Non-pigmented ciliary epithelial cell (primary cell): ENCODE results near the gene LHCGR.

ENCODE experiments used
- DNase-seq: peaks from one replicate; pipeline ENCODE4 v3.0.0-alpha.2; 2010; ENCODE audit warnings: low read depth

Gene LHCGR

DNA sequence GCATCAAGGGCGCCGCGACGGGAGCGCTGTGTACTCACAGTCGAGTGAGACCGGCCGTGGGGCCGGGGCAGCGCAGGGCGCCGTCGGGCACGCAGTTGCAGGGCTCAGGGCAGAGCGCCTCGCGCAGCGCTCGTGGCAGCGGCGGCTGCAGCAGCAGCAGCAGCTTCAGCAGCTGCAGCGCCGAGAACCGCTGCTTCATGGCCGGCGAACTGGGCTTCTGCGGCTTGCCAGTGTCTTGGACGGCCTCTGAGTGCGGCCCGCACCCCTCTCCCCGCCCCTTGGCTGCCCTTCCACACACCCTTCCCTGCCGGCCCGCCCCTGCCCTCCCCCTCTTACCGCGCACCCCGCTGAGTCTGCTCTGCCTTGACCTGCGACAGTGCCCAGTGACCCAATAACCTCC is at the start of gene LHCGR:
LHCGR (minus strand) TSS at position 252 of the 400 bp plus-strand sequence; CDS start at position 199, 53 bp downstream.
- no peak for DNase-seq

DNA sequence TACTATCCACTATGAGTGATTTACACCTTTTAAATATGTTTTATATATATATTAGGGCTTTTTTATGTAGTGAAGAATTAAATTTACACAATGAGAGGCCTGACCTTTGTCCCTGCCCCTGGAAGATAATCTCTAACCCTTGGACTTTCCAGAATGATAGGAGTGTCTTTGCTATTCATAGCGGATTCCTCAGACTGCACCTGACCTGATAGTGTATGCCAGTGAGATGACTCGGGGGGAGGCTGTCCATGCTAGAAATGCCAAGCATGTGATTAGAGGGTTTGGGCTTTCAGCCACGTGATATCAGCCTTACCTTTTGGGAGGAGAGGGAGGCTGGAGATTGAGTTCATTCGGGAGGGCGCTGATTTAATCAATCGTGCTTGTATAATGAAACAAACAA is 44.1 kb upstream of the LHCGR start:
- DNase-seq = no peak

DNA sequence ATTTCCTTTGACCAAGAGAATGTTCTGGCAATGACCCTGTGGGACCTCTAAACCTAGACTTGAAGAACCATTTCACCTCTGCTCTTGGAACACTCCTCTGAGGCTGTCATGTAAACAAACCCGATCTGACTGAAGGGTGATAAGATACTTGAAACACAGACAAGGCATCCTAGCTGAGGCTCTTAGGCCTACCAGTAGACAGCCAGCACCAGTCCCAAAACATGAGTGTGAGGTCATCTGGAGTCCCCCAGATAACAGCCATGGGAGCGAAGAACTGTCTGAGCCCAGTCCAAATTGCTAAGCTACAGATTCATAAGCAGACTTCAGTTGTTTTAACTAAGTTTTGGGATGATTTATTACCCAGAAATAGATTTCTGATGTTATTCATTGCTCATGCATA is 39.5 kb upstream of the LHCGR start:
- DNase-seq = no peak

DNA sequence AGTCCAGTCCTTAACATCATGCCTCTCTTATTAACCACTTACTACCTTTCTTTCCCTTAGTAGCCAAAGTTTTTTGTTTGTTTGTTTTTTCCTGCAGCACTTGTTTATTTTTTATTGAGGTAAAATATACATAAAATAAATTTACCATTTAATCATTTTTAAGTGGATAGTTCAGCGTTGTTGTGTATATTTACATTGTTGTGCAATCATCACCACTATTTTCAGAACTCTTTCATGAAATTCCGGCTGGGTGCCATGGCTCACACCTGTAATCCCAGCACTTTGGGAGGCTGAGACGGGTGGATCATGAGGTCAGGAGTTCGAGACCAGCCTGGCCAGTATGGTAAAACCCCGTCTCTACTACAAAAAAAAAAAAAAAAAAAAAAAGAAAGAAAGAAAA is 38.1 kb upstream of the LHCGR start:
- no peak for DNase-seq

DNA sequence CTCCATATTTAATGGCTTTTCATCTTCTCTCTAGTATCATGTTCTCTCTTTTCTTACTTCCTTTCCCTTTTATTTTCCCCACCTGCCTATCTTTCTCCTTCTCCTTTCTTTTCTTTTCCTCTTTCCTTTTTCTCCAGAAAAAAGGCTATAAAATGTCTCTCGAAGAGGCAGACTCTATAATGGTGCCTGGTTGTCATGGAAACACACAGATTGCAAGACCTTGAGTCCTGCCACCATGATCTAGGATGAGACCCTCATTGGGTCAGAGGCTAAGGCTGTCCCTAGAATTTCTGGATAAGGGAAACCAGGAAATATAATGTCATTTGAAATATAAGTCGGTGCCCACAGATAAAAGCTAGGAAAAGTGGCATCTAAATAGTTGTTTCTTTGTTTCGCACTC is 36.5 kb upstream of the LHCGR start:
- no peak for DNase-seq

DNA sequence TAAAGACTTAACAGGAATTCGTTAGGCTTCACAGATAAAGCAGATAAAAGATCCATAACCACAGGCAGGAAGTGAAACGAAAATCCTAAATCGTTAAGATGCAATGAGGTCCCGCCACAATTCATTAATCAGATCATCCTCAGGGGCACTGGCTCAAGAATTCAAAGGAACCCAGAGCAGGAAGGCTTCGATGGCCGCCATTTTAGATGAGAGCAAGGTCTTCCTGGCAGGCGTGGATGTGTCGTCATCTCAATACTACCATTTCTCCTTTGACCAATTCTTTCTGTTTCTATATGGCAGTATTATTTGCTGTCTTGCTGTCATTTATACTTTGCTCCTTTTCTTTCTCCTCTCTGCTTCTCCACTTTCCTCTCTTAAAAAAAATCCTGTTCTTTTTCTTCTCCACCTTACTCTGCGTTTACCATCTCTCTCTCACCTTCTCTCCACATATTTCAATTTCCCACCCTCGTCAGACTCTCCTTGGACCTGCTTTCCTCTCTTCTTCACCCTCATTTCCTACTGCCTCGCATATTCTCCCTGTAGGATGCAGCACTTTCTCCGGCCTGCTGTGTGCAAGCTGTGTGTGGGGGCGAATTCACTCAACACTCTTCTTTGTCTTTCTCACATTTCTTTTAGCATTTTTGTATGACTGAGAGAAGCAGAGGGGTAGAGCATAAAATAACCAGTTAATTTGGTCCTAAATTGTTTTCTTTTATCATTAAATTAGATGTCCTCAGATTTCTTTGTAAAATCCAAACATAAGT is 35.1 kb upstream of the LHCGR start:
- DNase-seq = no peak

DNA sequence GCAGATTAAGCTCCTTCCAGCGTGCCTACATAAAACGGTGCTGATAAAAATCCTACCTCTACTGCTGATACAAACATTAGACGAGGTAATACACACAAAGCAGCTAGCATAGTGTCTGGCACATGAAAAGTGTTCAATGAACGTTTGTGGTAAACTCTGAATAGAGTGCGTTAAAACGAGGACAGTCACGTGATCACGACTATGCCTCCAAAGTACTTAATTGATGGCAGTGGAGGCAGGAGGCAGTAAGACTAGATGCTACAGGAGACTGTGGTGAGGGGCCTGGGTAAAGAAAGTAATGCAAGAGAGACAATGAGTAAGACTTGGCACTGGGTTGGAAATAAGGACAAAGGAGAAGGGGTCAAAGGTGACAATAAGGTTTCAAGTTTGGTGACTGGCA is 32.1 kb upstream of the LHCGR start:
- no peak for DNase-seq

- no peak for DNase-seq
Observed at GRCh38 chr2:48781366-48781765, 25.8 kb upstream of the LHCGR start.

DNA sequence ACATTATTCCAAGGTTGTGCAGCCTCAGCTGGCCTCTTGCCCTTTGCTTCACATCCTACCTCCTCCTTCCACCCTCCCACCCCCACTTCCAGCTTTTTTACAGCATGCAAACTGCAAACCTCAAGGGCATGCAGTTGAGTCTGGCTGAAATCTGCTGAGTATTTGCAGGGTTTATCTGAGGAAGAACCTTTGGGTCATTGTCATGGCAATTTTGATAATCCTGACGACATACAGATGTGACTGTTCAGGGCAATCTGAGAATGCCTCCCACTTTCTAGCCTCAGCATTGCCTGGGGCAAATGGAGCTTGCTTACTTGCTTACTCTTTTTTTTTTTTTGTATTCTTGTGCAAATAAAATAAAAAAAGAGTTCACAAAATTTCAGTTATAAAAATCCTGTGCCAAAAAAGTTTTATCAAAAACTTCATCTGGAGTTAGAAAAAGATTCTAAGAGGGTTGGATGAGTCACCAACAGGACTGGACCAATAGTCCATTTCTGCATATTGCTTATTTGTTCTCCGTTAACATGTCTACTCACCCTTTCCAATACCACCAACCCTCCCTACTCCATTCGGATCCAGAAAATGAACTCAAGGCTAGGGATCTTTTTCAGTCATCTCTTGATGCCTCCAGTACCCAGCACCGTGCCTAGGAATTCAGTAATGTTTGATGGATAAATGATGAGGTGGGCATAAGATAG is 23.6 kb upstream of the LHCGR start:
- no peak for DNase-seq

- no peak for DNase-seq
Observed at GRCh38 chr2:48774251-48774650, 18.7 kb upstream of the LHCGR start.

DNA sequence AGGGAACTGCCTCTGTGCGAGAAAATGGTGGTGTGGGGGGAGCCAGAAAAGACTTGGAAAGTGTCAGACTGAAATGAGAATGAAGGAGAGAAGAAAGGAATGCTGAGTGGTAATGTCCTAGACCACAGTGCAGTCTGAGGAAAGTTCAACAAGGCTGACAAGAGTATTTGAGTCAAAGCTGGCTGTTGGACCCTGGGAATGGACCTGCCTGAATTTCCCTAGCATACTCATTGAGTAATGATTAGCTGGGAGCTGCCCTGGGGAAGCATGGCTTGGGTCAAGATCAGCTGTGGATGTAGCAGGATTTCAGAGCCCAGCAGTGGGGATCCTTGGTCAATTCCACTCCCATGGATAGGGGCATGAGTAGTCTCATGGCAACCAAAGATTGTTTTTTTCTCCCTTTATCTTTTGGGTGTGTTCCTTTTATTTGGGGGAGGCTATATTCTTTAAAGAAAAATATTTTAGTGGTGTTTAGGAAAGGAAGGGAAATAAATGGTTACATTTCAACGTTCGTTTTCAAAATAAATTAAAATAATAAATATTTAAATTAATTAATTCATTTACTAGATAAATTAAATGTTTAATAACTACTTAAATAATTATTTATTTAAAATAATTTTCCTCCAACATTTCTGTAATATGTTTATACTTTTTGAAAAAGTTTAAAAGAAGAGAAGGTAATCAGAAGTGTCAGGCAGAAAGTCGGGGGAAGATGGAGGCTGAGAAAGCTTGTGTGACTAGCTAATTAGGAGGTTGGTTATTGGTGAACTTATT is 15.9 kb upstream of the LHCGR start:
- no peak for DNase-seq

DNA sequence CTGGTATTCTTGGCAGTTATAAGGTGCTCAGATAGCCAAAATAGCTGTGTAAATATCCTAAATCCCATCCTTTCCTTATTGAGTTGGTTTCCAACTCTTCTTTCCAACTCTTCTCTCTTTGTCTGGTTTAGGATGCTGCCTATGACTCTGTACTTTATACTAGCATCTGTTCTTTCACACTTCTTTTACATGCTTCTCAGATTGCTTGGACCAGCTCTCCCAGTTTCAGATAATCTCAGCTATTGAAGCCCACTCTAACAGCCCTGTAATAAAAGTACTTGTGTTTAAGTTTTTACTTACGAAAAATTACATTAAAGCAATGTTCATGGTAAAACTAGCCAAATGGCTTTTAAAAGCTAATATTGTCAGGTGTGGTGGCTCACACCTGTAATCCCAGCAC is 14.7 kb upstream of the LHCGR start:
- DNase-seq = no peak

GRCh38 chr2:48768669-48769068 is 13.1 kb upstream of the LHCGR start:
- no peak for DNase-seq

GRCh38 chr2:48767330-48767729 is 11.8 kb upstream of the LHCGR start:
- DNase-seq = no peak

GRCh38 chr2:48760826-48761225 is 5.3 kb upstream of the LHCGR start:
- DNase-seq = no peak

GRCh38 chr2:48759682-48760081 is 4.2 kb upstream of the LHCGR start:
- no peak for DNase-seq

DNA sequence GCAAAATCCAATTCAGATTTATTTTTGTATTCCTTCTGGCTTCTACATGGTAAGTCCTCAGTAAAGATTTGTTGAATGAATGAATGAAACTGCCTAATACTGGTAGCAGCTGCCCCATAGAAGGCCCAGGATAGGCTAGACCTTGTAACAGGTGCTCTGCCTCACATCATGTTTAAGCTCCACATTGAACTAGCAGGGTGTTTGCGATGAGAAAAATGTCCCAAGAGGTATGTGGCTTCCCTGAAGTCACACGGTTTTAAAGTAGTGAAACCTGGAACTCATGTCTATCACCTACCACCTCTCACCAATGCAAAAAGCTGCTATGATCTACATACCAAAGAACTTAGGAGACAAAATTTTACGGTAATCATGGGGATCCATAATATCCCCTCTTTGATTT is 765 bp upstream of the LHCGR start:
- no peak for DNase-seq

DNA sequence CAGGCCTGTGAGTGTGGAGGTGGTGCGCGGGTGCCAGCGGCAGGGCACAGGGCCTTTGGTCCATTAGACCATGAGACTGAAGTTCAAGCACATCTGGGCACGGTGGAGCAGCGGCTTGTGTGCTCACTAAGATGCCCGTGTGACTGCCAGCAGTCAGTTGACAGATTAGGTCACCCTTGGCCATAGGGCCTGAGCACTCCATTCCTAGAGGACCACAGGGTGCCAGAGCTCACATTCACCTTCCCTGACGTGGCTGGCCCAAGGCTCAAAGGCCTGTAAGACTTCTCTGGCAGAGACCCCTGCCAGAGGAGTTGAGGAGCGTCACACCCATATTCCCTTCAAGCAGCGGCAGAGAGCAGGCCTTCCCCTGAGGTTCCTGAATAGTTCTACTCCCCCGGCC is 650 bp downstream of the LHCGR start:
- DNase-seq = no peak

- DNase-seq = no peak
Observed at GRCh38 chr2:48753228-48753627, 2.3 kb downstream of the LHCGR start.

GRCh38 chr2:48750128-48750739 is 5.3 kb downstream of the LHCGR start:
- DNase-seq = no peak

DNA sequence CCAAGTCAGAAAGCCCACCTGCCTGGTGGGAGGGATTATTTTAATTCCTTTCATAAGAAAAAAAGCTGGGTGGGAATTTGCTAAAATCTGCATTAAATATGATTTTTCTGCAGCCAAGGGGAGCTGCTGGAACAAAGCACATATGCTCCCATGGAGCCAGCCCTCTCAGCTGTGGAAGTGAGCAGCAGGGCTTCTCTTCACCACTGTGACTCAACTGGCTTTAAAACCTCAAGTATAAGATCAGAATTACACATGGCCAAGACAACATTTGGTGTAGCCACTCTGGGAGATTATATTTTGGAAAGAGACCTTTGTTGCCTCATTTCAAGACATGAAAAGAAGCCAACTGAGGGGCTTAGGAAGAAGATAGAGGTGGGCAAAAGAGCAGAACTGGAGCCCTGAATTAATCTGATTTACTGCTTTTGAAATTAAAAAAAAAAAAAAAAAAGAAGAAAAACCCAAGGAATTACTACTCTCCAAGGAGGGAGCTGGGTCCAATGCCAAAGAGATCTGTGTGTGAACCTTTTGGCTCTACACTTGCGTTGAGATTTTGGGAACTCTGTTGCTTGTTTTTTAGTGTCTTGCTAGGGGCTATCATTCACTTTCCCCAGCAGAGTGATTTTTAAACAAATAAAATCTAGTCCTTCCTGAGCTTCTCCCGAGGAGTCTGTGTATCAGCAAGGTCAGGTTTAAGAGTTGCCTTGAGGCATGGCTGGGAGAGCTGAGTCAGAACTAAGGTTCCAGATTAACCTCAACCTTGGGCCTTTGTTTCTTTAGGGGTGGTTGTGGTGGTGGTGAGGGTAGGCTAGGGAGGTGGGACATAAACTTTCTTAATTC is 6.0 kb downstream of the LHCGR start:
- no peak for DNase-seq

- no peak for DNase-seq
Observed at GRCh38 chr2:48747319-48747718, 8.2 kb downstream of the LHCGR start.
